Measurements from ENCODE around the gene NGB.
"Not testable (repeated sequence)": the region's sequence is repeated elsewhere in the genome, so short reads cannot be mapped to it uniquely, and the experiment has no call there.

Gene NGB

GRCh38 chr14:77296155-77296554 lies 25.1 kb upstream of the NGB start:
- no peak for DNase-seq (ENCODE audit: low spot score)

DNA sequence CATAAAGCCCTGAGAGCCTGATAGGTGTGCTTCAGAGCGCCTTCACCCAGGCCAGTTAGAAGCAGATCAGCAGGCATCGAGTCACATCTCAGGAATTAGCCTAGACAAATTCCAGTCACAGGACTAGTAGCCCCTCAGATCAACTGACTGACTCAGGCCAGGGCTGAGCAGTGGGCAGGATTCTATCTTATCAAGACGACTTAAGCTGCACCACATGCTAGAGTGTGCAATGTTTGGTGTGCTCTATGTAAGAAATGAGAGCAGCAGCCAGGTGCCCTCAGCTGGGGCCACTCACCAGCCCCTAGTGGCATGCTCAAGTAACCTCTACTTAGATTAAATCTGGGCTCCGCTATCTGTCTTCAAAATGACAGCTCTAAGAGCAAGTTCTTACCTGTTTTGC lies 19.7 kb upstream of the NGB start:
- DNase-seq (ENCODE audit: low spot score) = peak; percentile 17

- no peak for DNase-seq (ENCODE audit: low spot score)
These were observed 15.6 kb upstream of the NGB start for GRCh38 chr14:77286576-77286975.

- DNase-seq (ENCODE audit: low spot score) = no peak
These were observed 13.5 kb upstream of the NGB start for GRCh38 chr14:77284466-77284865.

GRCh38 chr14:77284066-77284465 lies 13.1 kb upstream of the NGB start:
- no peak for DNase-seq (ENCODE audit: low spot score)

DNA sequence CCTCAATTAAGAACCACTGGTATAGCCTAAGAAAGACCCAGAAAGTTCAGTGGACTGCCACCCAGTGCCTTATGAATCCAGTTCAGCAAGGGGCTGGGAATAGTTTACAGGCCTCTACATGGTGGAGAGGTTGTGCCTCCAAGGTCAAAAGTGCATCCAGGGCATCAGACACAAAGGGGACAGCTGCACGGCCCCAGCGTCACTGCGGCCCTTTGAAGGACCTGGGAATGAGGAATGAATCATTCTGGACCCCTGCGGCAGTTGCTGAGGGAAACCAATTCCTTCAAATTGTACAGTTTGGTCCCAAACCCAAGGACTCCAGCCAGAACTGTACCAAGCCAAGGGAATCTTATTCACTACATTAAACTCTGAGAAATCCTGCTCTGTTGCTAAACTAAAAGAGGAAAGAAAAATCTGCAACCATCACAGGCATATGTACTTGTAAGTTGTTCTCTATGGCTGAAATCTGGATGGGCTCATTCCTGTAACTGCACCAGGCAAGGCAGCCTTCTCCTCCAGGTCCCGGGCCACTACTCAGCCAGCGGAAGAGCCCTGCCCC lies 10.9 kb upstream of the NGB start:
- no peak for DNase-seq (ENCODE audit: low spot score)

DNA sequence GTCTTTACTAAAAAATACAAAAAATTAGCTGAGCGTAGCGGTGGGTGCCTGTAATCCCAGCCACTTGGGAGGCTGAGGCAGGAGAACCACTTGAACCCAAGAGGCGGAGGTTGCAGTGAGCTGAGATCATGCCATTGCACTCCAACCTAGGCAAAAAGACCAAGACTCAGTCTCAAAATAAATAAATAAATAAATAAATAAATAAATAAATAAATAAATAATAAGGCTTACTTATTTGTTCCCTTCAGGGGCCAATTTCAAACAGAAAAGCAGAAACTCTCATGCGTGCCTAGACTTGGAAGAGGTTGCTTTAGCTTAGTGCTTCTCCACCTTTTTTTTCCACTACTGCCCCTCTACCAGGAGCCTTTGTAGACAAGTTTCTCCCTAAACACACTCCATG lies 9.9 kb upstream of the NGB start:
- DNase-seq (ENCODE audit: low spot score) = not testable (repeated sequence)

- DNase-seq (ENCODE audit: low spot score) = no peak
These were observed 8.7 kb upstream of the NGB start for GRCh38 chr14:77279719-77280118.

DNA sequence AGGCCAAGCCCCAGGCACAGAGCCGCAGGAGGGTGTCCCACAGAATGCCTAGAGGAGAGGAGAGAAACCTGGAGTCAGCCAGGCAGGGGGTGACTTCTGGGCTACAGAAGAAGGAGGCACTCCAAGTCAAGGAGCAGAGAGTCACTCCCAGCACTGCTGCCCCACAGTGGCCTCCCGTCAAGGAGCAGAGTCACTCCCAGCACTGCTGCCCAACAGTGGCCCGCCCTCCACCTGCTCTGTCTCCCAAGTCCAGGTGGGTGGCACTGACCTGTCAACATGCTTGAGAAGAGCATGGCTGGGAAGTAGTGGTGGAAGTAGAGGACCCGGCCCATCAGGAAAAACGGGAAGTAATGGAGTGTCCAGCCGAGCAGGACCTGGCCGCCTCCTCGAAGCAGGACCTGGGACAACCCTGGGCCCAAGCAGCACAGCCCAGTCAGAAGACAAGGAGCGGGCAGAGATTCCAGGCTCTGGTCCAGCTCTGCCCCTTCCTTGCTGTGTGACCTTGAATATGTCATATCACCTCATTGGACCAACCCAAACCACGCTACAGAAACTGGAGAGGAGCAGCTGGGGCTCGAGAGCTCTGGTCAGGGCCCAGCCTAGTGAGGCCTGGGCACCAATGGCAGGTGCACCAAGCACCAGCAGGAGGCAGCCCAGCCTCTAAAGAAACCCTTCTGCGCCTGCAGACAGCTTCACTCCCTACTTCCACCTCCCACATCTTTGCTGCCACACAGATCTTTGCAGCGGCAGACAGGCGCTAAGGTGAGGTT lies 7.6 kb upstream of the NGB start:
- DNase-seq (ENCODE audit: low spot score) = no peak

DNA sequence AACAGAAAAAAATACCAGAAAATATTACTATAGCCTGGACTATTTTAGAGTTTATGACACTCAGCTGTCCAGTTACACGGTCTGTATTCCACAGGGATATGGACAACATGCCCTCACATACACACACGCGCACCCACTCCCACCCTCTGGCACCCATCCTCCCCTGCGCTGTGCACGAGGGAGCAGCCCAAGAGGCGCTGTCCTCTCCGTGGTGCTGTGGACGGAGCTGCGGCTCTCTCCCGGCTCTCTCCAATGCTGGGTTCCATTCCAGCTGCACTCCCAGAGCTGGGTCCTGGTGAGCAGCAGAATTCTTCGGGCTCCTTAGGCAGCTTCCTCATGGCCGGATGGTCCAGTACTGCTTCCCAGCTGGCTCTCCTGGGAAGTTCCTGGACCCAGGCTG lies 6.0 kb upstream of the NGB start:
- no peak for DNase-seq (ENCODE audit: low spot score)

GRCh38 chr14:77276295-77276935 lies 5.4 kb upstream of the NGB start:
- DNase-seq (ENCODE audit: low spot score) = no peak

DNA sequence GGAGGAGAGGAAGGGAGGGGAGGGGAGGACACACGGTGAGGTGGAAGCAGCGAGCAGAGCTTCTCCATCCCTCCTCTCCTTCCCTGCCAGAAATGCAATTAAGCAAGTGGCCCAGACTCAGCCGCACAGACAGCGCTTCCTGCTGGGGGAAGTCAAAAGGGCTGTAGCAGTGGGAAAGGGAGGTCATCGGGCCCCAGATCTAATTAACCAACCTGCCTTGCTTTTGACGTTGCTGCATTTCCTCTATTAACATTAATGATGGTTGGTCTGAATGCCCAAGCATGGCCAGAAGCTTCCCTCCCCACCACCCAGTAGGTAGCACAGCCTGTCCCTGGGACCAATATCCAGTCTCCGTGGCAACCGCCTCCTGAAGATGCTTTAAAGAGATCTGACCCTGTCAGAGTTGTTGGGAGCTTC lies 4.6 kb upstream of the NGB start:
- DNase-seq (ENCODE audit: low spot score) = no peak

DNA sequence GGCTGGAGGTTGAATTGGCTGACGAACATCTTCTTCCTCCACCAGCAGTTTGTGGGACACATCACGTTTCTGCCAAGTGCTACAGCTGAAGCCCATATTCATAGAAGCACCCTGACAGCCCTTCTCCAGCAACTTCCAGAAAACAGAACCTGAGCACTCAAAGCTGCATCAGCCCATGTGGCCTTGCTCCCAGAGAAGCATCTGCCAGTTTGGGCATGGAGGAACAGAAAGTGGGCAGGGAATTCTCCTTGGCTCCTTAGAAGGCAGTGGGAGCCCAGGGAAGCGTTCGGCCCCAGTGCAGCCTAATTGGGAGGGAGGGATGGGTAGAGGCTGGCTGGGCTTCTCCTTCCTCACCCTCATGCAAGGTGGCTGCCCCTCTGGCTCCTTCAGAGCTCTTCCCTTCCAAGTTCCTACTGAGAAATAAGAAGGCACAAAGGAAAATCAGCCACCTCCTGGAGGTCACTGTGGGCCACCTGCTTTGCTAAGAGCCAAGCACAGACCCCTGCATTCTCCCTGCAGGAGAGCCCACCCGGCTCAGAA lies 4.1 kb upstream of the NGB start:
- no peak for DNase-seq (ENCODE audit: low spot score)

DNA sequence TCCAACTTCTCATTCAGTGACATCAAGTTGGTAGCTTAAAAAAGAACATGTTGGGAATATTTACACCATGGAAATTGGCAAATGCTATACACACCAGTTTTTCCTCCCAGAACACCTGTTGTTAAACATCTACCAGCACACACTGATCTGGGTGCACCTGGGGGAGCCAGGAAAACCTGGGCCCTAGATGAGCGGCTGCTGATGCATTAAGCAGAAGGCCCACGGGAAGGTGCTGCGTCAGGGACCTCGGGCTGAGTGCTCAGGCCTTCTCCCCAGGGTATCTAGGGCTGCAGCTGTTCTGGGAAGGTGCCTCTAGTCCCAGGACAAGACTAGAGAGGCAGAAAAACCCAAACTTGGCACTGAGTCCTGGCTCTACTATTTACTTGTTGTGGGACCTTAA lies 2.8 kb upstream of the NGB start:
- no peak for DNase-seq (ENCODE audit: low spot score)

- DNase-seq (ENCODE audit: low spot score) = no peak
These were observed 1.3 kb upstream of the NGB start for GRCh38 chr14:77272261-77272660.

DNA sequence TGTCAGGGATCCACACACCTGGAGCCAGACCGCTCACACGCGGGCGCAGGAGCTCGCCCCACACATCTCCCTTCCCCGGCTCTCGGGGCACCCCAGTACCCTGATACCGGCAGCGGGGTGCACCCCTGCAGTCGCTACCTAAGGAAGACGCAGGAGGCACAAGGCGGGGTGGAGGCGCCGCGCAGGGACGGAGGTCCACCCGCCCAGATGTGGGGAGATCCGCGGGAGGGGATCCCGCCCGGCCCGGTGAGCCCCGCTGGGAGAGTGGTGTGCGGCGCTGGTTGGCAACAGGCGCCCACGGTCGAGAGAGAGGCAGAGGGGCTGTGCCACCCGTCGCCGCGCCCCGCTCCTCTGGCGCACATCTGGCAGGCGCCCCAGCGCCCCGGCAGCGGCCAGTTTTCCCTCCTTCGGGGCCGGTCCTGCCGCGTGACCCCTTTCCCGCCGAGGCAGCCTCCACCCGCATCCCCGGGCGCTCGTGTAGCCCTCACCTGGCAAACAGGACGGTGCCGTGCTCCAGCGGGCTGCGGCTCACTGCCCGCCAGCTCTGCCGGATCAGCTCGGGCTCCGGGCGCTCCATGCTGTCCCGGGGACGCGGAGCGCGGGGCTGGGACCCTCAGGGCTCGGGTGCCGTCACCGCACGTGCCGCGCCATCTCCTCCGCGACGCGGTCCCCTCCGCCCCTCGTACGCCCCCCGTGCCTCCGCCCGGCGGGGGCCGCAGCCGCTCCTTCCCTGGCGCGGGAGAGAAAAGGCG lies 469 bp downstream of the NGB start:
- no peak for DNase-seq (ENCODE audit: low spot score)

- DNase-seq (ENCODE audit: low spot score) = no peak
These were observed 1.9 kb downstream of the NGB start for GRCh38 chr14:77268989-77269600.

GRCh38 chr14:77267937-77268699 lies 2.9 kb downstream of the NGB start:
- DNase-seq (ENCODE audit: low spot score) = no peak

- DNase-seq (ENCODE audit: low spot score) = no peak
These were observed 4.7 kb downstream of the NGB start for GRCh38 chr14:77266336-77266735.

- no peak for DNase-seq (ENCODE audit: low spot score)
These were observed 5.3 kb downstream of the NGB start for GRCh38 chr14:77265561-77266335.

- no peak for DNase-seq (ENCODE audit: low spot score)
These were observed 5.9 kb downstream of the NGB start for GRCh38 chr14:77265187-77265515.

All from AG08395 (cell line).